K562 (cell line): ENCODE results near the gene GPX7. TPM values are rescaled to one million over a fixed set of nuclear protein-coding genes. Genes with fewer than 3 reads are reported as not detected.

Experiments used
- GTF2E2 ChIP-seq: fragments of 200-800 bp; sonication (Bioruptor generic); IDR thresholded peaks from 2 replicates; pipeline ENCODE4 v1.6.1; 2016; ENCODE audit warnings: missing genetic modification characterization, missing compliant biosample characterization
- NR2C1 ChIP-seq, 2 experiments: fragments of 450-650 bp; IDR thresholded peaks; 2 replicates each; pipeline ENCODE4 v1.6.1; 2017; ENCODE audit warnings: mild to moderate bottlenecking in 2 of 2, antibody characterized with exemption in 1 of 2, inconsistent platforms in 1 of 2, missing compliant biosample characterization in 1 of 2, missing genetic modification characterization in 1 of 2
- PML ChIP-seq: IDR thresholded peaks from 2 replicates; pipeline ENCODE4 v1.6.1; 2012; ENCODE audit warnings: low read length, inconsistent platforms
- RFX1 ChIP-seq: fragments of 450-650 bp; IDR thresholded peaks from 2 replicates; pipeline ENCODE4 v1.6.1; 2016; ENCODE audit warnings: mild to moderate bottlenecking, moderate library complexity
- SMAD3 ChIP-seq: fragments of 450-650 bp; formaldehyde crosslinking; conservative IDR thresholded peaks from 2 replicates; pipeline ENCODE4 v1.4.0; 2020; ENCODE audit warnings: mild to moderate bottlenecking
- TCF7L2 ChIP-seq: fragments of 150-350 bp; IDR thresholded peaks from 2 replicates; pipeline ENCODE4 v1.6.1; 2016; ENCODE audit warnings: low read depth, mild to moderate bottlenecking, low read length, moderate library complexity
- ZNF518B ChIP-seq: fragments of 250-450 bp; sonication (Bioruptor Pico); IDR thresholded peaks from 2 replicates; pipeline ENCODE4 v1.5.0; 2021; ENCODE audit warnings: mild to moderate bottlenecking, moderate library complexity
- polyA plus RNA-seq, 8 experiments: library from polyadenylated mRNA; depleted of rRNA in 4 of 8; stranded (reverse) in 5 of 8; unstranded in 3 of 8; fragments of >200 nt; fragmentation: Nextera tagmentation in 2 of 8; fragmentation: Illumina TruSeq in 1 of 8; extraction: Ambion mirVana in 2 of 8; extraction: Trizol in 1 of 8; gene quantifications; 2 replicates each; pipeline versions ENCODE4 v1.2.1 to v1.2.3, GENCODE V29; 2011 to 2014; ENCODE audit warnings: inconsistent platforms in 1 of 8, missing spikeins in 1 of 8
- total RNA-seq, 7 experiments: library from RNA; depleted of rRNA in 6 of 7; stranded (reverse); fragments of >200 nt in 6 of 7; fragmentation: Illumina TruSeq in 2 of 7; extraction: Trizol in 2 of 7; gene quantifications; 2 replicates each; pipeline versions ENCODE4 v1.2.1 to v1.2.3, GENCODE V29; 2011 to 2021; ENCODE audit warnings: low replicate concordance in 1 of 7
- TF ChIP-seq, protein P1 (sequence below): fragments of 450-650 bp; IDR thresholded peaks from 2 replicates; pipeline ENCODE4 v1.6.1; 2016; ENCODE audit warnings: low read depth
- TF ChIP-seq, protein P2 (sequence below): fragments of 150-350 bp; conservative IDR thresholded peaks from 2 replicates; pipeline ENCODE4 v1.6.1; 2014; ENCODE audit warnings: low read length
- TF ChIP-seq, protein P3 (sequence below): sonication (generic); formaldehyde crosslinking; IDR thresholded peaks from 2 replicates; pipeline ENCODE4 v1.8.0; 2022; ENCODE audit warnings: mild to moderate bottlenecking, missing genetic modification reagents, borderline replicate concordance

Gene GPX7
- total and polyA plus RNA-seq, 9 of the 15 experiments (the other 6 are each of a cell fraction or from before 2014, with no cell fraction given) = 0.08 TPM; not detected in 8

DNA sequence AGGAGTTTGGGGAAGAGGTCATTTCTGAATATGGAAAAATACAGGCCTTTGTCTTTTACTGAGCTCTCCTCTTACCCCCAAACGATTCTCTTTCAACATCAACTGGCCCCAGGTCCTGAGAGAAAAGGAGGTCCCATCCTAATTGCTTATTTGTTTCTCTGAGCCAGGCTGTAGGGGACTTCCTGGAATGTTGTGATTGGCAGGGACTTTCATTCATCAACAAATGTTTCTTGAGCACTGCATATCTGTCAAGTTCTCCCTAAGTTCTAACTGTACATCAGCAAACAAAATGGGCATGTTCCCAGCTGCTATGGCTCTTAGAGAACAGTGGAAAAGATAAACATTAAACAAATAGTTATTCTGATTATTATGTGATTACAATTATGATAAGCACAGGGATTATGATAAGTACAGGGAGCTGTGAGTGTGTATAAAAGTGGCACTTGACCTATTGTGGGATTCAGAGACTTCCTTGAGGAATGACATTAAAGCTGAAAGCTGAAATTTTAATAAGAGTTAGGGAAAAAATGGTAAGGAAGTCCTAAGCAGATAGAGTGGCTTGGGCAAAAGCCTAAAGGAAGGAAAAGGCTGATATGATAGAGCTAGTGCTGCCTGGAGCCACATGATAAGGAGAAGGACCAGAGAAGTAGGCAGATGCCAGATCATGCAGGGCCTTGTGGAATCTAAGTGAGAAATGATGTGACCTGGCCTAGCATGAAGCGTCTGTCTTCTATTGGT is 11.6 kb downstream of the GPX7 start (continued):
- TF ChIP-seq, protein P1, sequence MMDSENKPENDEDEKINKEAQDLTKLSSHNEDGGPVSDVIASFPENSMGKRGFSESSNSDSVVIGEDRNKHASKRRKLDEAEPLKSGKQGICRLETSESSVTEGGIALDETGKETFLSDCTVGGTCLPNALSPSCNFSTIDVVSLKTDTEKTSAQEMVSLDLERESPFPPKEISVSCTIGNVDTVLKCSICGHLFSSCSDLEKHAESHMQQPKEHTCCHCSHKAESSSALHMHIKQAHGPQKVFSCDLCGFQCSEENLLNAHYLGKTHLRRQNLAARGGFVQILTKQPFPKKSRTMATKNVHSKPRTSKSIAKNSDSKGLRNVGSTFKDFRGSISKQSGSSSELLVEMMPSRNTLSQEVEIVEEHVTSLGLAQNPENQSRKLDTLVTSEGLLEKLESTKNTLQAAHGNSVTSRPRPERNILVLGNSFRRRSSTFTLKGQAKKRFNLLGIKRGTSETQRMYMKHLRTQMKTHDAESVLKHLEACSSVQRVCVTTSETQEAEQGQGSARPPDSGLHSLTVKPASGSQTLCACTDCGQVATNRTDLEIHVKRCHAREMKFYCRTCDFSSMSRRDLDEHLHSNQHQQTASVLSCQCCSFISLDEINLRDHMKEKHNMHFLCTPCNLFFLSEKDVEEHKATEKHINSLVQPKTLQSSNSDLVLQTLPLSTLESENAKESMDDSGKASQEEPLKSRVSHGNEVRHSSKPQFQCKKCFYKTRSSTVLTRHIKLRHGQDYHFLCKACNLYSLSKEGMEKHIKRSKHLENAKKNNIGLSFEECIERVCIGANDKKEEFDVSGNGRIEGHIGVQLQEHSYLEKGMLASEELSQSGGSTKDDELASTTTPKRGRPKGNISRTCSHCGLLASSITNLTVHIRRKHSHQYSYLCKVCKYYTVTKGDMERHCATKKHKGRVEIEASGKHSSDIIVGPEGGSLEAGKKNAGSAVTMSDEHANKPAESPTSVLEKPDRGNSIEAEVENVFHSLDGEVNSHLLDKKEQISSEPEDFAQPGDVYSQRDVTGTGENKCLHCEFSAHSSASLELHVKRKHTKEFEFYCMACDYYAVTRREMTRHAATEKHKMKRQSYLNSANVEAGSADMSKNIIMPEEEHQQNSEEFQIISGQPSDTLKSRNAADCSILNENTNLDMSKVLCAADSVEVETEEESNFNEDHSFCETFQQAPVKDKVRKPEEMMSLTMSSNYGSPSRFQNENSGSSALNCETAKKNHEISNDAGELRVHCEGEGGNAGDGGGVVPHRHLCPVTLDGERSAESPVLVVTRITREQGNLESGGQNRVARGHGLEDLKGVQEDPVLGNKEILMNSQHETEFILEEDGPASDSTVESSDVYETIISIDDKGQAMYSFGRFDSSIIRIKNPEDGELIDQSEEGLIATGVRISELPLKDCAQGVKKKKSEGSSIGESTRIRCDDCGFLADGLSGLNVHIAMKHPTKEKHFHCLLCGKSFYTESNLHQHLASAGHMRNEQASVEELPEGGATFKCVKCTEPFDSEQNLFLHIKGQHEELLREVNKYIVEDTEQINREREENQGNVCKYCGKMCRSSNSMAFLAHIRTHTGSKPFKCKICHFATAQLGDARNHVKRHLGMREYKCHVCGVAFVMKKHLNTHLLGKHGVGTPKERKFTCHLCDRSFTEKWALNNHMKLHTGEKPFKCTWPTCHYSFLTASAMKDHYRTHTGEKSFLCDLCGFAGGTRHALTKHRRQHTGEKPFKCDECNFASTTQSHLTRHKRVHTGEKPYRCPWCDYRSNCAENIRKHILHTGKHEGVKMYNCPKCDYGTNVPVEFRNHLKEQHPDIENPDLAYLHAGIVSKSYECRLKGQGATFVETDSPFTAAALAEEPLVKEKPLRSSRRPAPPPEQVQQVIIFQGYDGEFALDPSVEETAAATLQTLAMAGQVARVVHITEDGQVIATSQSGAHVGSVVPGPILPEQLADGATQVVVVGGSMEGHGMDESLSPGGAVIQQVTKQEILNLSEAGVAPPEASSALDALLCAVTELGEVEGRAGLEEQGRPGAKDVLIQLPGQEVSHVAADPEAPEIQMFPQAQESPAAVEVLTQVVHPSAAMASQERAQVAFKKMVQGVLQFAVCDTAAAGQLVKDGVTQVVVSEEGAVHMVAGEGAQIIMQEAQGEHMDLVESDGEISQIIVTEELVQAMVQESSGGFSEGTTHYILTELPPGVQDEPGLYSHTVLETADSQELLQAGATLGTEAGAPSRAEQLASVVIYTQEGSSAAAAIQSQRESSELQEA = no peak
- no peak for TF ChIP-seq NR2C1 (IDR thresholded peaks at IDR 0.05)
- no peak for TF ChIP-seq NR2C1 (tag; IDR thresholded peaks at IDR 0.05)
- TF ChIP-seq RFX1 = no peak
- TF ChIP-seq, protein P2, sequence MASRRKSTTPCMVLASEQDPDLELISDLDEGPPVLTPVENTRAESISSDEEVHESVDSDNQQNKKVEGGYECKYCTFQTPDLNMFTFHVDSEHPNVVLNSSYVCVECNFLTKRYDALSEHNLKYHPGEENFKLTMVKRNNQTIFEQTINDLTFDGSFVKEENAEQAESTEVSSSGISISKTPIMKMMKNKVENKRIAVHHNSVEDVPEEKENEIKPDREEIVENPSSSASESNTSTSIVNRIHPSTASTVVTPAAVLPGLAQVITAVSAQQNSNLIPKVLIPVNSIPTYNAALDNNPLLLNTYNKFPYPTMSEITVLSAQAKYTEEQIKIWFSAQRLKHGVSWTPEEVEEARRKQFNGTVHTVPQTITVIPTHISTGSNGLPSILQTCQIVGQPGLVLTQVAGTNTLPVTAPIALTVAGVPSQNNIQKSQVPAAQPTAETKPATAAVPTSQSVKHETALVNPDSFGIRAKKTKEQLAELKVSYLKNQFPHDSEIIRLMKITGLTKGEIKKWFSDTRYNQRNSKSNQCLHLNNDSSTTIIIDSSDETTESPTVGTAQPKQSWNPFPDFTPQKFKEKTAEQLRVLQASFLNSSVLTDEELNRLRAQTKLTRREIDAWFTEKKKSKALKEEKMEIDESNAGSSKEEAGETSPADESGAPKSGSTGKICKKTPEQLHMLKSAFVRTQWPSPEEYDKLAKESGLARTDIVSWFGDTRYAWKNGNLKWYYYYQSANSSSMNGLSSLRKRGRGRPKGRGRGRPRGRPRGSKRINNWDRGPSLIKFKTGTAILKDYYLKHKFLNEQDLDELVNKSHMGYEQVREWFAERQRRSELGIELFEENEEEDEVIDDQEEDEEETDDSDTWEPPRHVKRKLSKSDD = no peak
- TF ChIP-seq PML = peak; percentile 83
- no peak for TF ChIP-seq ZNF518B
- TF ChIP-seq, protein P3, sequence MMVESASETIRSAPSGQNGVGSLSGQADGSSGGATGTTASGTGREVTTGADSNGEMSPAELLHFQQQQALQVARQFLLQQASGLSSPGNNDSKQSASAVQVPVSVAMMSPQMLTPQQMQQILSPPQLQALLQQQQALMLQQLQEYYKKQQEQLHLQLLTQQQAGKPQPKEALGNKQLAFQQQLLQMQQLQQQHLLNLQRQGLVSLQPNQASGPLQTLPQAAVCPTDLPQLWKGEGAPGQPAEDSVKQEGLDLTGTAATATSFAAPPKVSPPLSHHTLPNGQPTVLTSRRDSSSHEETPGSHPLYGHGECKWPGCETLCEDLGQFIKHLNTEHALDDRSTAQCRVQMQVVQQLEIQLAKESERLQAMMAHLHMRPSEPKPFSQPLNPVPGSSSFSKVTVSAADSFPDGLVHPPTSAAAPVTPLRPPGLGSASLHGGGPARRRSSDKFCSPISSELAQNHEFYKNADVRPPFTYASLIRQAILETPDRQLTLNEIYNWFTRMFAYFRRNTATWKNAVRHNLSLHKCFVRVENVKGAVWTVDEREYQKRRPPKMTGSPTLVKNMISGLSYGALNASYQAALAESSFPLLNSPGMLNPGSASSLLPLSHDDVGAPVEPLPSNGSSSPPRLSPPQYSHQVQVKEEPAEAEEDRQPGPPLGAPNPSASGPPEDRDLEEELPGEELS (CRISPR knock-in tag) = no peak
- TF ChIP-seq TCF7L2 = no peak
- TF ChIP-seq SMAD3 (CRISPR knock-in tag) = no peak
- TF ChIP-seq GTF2E2 (tag) = no peak
